ENCODE results near the gene ZIC1.

- TF ChIP-seq SP7 (tag by site-specific recombination; IDR thresholded peaks at IDR 0.05) (no peak), CTCF (tag by site-specific recombination; IDR thresholded peaks at IDR 0.05) (no peak), ZNF777 (tag by site-specific recombination; IDR thresholded peaks at IDR 0.05; ENCODE audit: borderline replicate concordance) (no peak), ZNF658 (tag by site-specific recombination; IDR thresholded peaks at IDR 0.05) (no peak), ZNF571 (tag by site-specific recombination; IDR thresholded peaks at IDR 0.05) (no peak), MZF1 (tag by site-specific recombination; IDR thresholded peaks at IDR 0.05; ENCODE audit: borderline replicate concordance) (no peak), ZBTB48 (tag by site-specific recombination; IDR thresholded peaks at IDR 0.05) (no peak), ZNF521 (tag by site-specific recombination; IDR thresholded peaks at IDR 0.05) (no peak)
- TF ChIP-seq, protein P1, sequence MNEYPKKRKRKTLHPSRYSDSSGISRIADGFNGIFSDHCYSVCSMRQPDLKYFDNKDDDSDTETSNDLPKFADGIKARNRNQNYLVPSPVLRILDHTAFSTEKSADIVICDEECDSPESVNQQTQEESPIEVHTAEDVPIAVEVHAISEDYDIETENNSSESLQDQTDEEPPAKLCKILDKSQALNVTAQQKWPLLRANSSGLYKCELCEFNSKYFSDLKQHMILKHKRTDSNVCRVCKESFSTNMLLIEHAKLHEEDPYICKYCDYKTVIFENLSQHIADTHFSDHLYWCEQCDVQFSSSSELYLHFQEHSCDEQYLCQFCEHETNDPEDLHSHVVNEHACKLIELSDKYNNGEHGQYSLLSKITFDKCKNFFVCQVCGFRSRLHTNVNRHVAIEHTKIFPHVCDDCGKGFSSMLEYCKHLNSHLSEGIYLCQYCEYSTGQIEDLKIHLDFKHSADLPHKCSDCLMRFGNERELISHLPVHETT (tag by site-specific recombination; IDR thresholded peaks at IDR 0.05), result no peak
- TF ChIP-seq, protein P2, sequence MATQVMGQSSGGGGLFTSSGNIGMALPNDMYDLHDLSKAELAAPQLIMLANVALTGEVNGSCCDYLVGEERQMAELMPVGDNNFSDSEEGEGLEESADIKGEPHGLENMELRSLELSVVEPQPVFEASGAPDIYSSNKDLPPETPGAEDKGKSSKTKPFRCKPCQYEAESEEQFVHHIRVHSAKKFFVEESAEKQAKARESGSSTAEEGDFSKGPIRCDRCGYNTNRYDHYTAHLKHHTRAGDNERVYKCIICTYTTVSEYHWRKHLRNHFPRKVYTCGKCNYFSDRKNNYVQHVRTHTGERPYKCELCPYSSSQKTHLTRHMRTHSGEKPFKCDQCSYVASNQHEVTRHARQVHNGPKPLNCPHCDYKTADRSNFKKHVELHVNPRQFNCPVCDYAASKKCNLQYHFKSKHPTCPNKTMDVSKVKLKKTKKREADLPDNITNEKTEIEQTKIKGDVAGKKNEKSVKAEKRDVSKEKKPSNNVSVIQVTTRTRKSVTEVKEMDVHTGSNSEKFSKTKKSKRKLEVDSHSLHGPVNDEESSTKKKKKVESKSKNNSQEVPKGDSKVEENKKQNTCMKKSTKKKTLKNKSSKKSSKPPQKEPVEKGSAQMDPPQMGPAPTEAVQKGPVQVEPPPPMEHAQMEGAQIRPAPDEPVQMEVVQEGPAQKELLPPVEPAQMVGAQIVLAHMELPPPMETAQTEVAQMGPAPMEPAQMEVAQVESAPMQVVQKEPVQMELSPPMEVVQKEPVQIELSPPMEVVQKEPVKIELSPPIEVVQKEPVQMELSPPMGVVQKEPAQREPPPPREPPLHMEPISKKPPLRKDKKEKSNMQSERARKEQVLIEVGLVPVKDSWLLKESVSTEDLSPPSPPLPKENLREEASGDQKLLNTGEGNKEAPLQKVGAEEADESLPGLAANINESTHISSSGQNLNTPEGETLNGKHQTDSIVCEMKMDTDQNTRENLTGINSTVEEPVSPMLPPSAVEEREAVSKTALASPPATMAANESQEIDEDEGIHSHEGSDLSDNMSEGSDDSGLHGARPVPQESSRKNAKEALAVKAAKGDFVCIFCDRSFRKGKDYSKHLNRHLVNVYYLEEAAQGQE (tag by site-specific recombination; IDR thresholded peaks at IDR 0.05), result no peak
These were observed 19.6 kb downstream of the ZIC1 start for GRCh38 chr3:147428754-147429153.

Measured in HEK293 (cell line).